Effector memory CD4-positive, alpha-beta T cell (primary cell): ENCODE data around the gene HOXC6.

ENCODE experiments used
- DNase-seq, 3 donors: peaks; one replicate each; pipeline ENCODE4 v3.0.0-alpha.2; 2020
- H3K27ac ChIP-seq: 2 replicates; pipeline ENCODE4 v1.7.0; 2013; ENCODE audit warnings: mild to moderate bottlenecking, low read length, moderate library complexity; ENCODE audit not compliant: insufficient read depth, poor library complexity, severe bottlenecking
- H3K27me3 ChIP-seq: replicated peaks from 2 replicates; pipeline ENCODE4 v1.7.0; 2013; ENCODE audit warnings: mild to moderate bottlenecking, low read length; ENCODE audit not compliant: insufficient read depth, control insufficient read depth, poor library complexity, severe bottlenecking
- H3K36me3 ChIP-seq: 2 replicates; pipeline ENCODE4 v1.7.0; 2013; ENCODE audit warnings: mild to moderate bottlenecking, low read length, moderate library complexity; ENCODE audit not compliant: control insufficient read depth, insufficient read depth
- H3K4me1 ChIP-seq: 2 replicates; pipeline ENCODE4 v1.7.0; 2013; ENCODE audit warnings: low read length, mild to moderate bottlenecking; ENCODE audit not compliant: control insufficient read depth, insufficient read depth, poor library complexity, severe bottlenecking
- H3K4me3 ChIP-seq: 2 replicates; pipeline ENCODE4 v1.7.0; 2013; ENCODE audit warnings: low read length, low read depth, mild to moderate bottlenecking; ENCODE audit not compliant: insufficient read depth, poor library complexity, severe bottlenecking
- H3K9me3 ChIP-seq: 2 replicates; pipeline ENCODE4 v1.7.0; 2013; ENCODE audit warnings: mild to moderate bottlenecking, low read length, moderate library complexity; ENCODE audit not compliant: control insufficient read depth

Gene HOXC6

GRCh38 chr12:54024127-54024526 lies 4.1 kb upstream of the HOXC6 start:
- no peak for DNase-seq
- no peak overlapping the region for H3K27ac ChIP-seq
- no peaks in the 10 kb centered on the region for H3K9me3 ChIP-seq
- H3K4me3 ChIP-seq = no peak overlapping the region
- H3K4me1 ChIP-seq = peaks cover 2% of the 10 kb centered on the region
- H3K27me3 ChIP-seq = peaks cover 76% of the 10 kb centered on the region
- no peaks in the 10 kb centered on the region for H3K36me3 ChIP-seq

DNA sequence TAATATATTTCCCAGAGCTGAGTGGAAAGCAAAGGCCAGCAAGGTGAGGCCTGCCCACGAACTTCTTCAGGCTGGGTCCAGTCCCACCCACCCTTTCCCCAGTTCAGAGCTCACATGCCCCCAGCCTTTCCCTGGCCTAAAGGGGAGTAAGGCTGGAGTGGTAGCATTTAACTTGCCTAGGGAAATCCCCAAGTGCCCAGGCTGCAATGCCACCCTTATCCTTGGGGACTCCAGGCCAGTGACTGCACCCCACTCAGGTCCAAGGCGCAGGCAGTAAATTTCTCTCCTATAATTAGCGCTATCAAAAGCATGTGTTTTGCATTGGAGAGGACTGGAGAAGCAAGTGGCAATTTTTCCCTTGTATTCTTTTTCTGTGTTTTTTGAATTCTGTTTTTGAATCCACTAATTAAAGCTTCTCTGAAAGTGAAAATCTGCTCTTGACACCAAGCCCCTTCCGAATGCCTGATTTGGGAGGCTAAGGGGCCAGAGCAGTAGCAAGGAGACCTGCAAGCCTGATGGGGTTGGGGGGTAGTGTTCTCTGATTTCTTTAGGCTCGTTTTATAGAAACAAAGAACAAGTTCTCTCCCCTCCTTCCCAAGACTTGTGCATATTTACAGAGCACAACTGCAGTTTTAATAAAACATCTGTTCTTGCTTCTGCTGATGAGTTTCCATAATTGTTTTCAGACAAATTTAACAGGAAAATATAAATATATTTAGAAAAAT lies 3.5 kb upstream of the HOXC6 start:
- Histone ChIP-seq H3K4me3 (no peak overlapping the region), H3K4me1 (peaks cover 6% of the 10 kb centered on the region), H3K27me3 (peaks cover 75% of the 10 kb centered on the region), H3K36me3 (no peaks in the 10 kb centered on the region), H3K9me3 (no peaks in the 10 kb centered on the region), H3K27ac (no peak overlapping the region)
- no peak for DNase-seq

- Histone ChIP-seq H3K27me3 (peaks cover 78% of the 10 kb centered on the region), H3K4me3 (no peak overlapping the region), H3K4me1 (peaks cover 8% of the 10 kb centered on the region), H3K27ac (no peak overlapping the region), H3K9me3 (no peaks in the 10 kb centered on the region), H3K36me3 (no peaks in the 10 kb centered on the region)
- no peak for DNase-seq
Measured at GRCh38 chr12:54025499-54026405, 2.5 kb upstream of the HOXC6 start.

DNA sequence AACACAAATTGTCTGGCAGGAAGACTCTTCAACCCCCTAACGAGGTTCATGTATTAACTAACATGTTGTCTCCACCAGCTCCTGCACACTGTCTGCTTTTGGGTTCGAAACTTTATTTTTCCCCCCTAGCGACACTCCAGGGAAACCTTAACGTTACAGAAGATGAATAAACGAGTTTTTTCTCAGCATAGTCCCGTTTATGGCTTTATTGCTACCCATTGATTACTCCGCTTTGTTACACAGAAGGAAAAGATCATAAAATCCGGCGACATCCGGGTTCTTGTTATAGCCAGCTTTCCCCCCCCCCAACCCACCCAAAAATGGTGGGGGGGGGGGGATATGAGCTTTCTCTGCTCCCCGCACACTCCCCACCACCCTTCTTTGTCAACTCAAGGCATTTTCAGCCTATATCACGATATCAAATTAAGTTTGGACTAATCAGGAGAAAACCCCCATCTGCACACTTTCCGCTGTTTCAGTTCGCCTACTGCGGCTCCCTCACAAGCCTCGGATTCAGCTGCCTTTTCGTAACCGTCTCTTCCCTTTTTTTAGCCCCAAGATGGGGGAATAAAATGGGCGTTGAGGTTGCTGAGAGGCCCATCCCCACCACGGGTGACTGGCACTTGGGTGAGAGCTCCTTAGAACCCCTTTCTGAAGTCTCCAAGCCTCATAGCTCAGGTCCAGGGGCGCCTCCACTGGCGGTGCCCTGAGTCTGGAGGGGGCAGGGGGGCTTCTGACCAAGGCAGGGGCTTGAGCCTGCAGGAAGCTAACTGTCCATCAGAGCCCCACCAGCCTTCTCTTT lies 1.4 kb upstream of the HOXC6 start:
- Histone ChIP-seq H3K4me3 (no peak overlapping the region), H3K27ac (no peak overlapping the region), H3K27me3 (peaks cover 81% of the 10 kb centered on the region), H3K9me3 (no peaks in the 10 kb centered on the region), H3K4me1 (peaks cover 11% of the 10 kb centered on the region), H3K36me3 (no peaks in the 10 kb centered on the region)
- DNase-seq = no peak

GRCh38 chr12:54027442-54027786 lies 826 bp upstream of the HOXC6 start:
- Histone ChIP-seq H3K27me3 (peaks cover 81% of the 10 kb centered on the region), H3K27ac (no peak overlapping the region), H3K4me3 (no peak overlapping the region), H3K4me1 (peaks cover 11% of the 10 kb centered on the region), H3K9me3 (peaks cover 3% of the 10 kb centered on the region), H3K36me3 (no peaks in the 10 kb centered on the region)
- DNase-seq = no peak

DNA sequence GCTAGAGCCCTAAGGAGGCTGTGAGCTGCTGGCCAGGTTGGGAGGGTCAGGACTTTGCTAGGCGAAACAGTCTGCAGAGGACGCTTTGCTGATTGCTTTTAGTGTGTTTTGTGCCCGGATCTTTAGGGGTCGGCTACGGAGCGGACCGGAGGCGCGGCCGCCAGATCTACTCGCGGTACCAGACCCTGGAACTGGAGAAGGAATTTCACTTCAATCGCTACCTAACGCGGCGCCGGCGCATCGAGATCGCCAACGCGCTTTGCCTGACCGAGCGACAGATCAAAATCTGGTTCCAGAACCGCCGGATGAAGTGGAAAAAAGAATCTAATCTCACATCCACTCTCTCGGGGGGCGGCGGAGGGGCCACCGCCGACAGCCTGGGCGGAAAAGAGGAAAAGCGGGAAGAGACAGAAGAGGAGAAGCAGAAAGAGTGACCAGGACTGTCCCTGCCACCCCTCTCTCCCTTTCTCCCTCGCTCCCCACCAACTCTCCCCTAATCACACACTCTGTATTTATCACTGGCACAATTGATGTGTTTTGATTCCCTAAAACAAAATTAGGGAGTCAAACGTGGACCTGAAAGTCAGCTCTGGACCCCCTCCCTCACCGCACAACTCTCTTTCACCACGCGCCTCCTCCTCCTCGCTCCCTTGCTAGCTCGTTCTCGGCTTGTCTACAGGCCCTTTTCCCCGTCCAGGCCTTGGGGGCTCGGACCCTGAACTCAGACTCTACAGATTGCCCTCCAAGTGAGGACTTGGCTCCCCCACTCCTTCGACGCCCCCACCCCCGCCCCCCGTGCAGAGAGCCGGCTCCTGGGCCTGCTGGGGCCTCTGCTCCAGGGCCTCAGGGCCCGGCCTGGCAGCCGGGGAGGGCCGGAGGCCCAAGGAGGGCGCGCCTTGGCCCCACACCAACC lies 1.5 kb downstream of the HOXC6 start:
- H3K4me1 ChIP-seq = peaks cover 20% of the 10 kb centered on the region
- H3K4me3 ChIP-seq = no peak overlapping the region
- peaks cover 90% of the 10 kb centered on the region for H3K27me3 ChIP-seq
- no peak overlapping the region for H3K27ac ChIP-seq
- H3K36me3 ChIP-seq = no peaks in the 10 kb centered on the region
- no peak for DNase-seq
- H3K9me3 ChIP-seq = peaks cover 12% of the 10 kb centered on the region

GRCh38 chr12:54030442-54030801 lies 2.2 kb downstream of the HOXC6 start:
- peaks cover 12% of the 10 kb centered on the region for H3K9me3 ChIP-seq
- DNase-seq = no peak
- peaks cover 20% of the 10 kb centered on the region for H3K4me1 ChIP-seq
- H3K27me3 ChIP-seq = peaks cover 93% of the 10 kb centered on the region
- no peak overlapping the region for H3K4me3 ChIP-seq
- H3K27ac ChIP-seq = no peak overlapping the region
- H3K36me3 ChIP-seq = no peaks in the 10 kb centered on the region

DNA sequence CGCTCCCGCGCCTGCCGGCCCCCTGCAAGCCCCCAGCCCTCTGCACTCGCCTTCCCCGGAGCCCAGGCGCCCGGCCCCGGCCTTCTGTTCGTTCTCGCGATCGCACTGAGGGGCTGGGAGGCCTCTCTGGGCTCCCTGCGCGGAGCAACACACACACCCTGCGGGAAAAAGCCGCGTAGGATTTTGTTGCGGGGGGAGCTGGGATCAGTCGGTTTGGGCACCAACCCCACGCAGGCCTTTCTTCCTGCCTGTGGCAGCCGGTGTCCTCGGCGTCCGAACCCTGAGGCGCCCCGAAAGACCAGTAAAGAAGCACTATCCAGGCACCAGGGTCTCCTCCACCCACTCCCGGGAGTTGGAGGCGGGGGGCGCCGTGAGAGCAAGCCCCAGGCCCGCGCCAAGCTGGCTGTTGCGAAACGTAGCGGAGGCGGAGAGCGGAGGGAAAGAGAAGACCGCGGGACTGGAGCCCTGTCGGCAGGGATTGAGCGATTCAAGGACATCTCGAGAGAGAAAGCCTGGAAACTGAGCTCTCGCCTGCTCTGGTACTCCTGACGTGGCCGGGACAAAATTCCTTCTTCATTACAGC lies 2.7 kb downstream of the HOXC6 start:
- peaks cover 20% of the 10 kb centered on the region for H3K4me1 ChIP-seq
- H3K9me3 ChIP-seq = peaks cover 12% of the 10 kb centered on the region
- DNase-seq = no peak
- H3K4me3 ChIP-seq = no peak overlapping the region
- no peak overlapping the region for H3K27ac ChIP-seq
- no peaks in the 10 kb centered on the region for H3K36me3 ChIP-seq
- H3K27me3 ChIP-seq = peaks cover 91% of the 10 kb centered on the region

GRCh38 chr12:54031480-54031879 lies 3.2 kb downstream of the HOXC6 start:
- no peak for DNase-seq
- Histone ChIP-seq H3K4me1 (peaks cover 20% of the 10 kb centered on the region), H3K36me3 (no peaks in the 10 kb centered on the region), H3K27ac (no peak overlapping the region), H3K4me3 (no peak overlapping the region), H3K27me3 (peaks cover 91% of the 10 kb centered on the region), H3K9me3 (peaks cover 12% of the 10 kb centered on the region)
